Esophagus (tissue), 2 donors: ENCODE measurements around the gene CLASP1. TPM values are rescaled to one million over a fixed set of nuclear protein-coding genes. Genes with fewer than 3 reads are reported as not detected.
A peak's percentile ranks its signal among the peaks of the same experiment; 100 is the strongest.
"Not testable (repeated sequence)": the region's sequence is repeated elsewhere in the genome, so short reads cannot be mapped to it uniquely, and the experiment has no call there.

Source experiments
- H3K27ac ChIP-seq, 2 donors: one replicate each; pipeline ENCODE4 v1.5.1; 2013; ENCODE audit warnings: low read depth in 2 of 2, mild to moderate bottlenecking in 2 of 2, inconsistent platforms in 1 of 2, low read length in 1 of 2, moderate library complexity in 1 of 2
- H3K27me3 ChIP-seq, 2 donors: one replicate each; pipeline ENCODE4 v1.6.1; 2013; ENCODE audit warnings: low read length in 2 of 2, control low read depth in 1 of 2, mild to moderate bottlenecking in 1 of 2; ENCODE audit not compliant: insufficient read depth in 2 of 2, control insufficient read depth in 1 of 2
- H3K36me3 ChIP-seq, 2 donors: one replicate each; pipeline ENCODE4 v1.6.1; 2013; ENCODE audit warnings: low read length in 1 of 2; ENCODE audit not compliant: control insufficient read depth in 2 of 2, insufficient read depth in 2 of 2
- H3K4me1 ChIP-seq, 2 donors: one replicate each; pipeline ENCODE4 v1.6.1; 2013; ENCODE audit warnings: low read length in 1 of 2; ENCODE audit not compliant: control insufficient read depth in 2 of 2, insufficient read depth in 2 of 2
- H3K4me3 ChIP-seq, 2 donors: one replicate each; pipeline ENCODE4 v1.5.1; 2013; ENCODE audit warnings: low read length in 2 of 2, mild to moderate bottlenecking in 2 of 2, low read depth in 1 of 2, moderate library complexity in 1 of 2
- H3K9me3 ChIP-seq, 2 donors: one replicate each; pipeline ENCODE4 v1.6.1; 2013; ENCODE audit warnings: mild to moderate bottlenecking in 2 of 2, low read depth in 1 of 2, low read length in 1 of 2, moderate library complexity in 1 of 2; ENCODE audit not compliant: control insufficient read depth in 2 of 2, insufficient read depth in 1 of 2
- WGBS, 2 donors: extraction: QIAGEN DNeasy Blood & Tissue Kit; methylation state at CpG; one replicate each; pipeline ENCODE4 v1.1.7; 2013; 5-methylcytosine and 5-hydroxymethylcytosine counted together
- polyA plus RNA-seq, 2 donors: library from polyadenylated mRNA; stranded (reverse); fragments of 200-250 nt; gene quantifications; one replicate each; pipeline ENCODE4 v1.2.3, GENCODE V29; 2013
- donor health status: healthy with polysubstance abuse.
- donor health status: Bipolar disorder and iron deficiency.

Gene CLASP1
- 1 to 10 TPM; 9.1 to 9.8 TPM for polyA plus RNA-seq

GRCh38 chr2:121649149-121649595, at the start of gene CLASP1:
TSS of gene CLASP1 (minus strand) at chr2:121649462. CDS start at chr2:121605895, 43,567 bp downstream.
- Histone ChIP-seq H3K27ac (peak within 1 kb of the TSS; percentile 95 to 97), H3K36me3 (no peaks in the 10 kb centered on the region), H3K9me3 (no peaks in the 10 kb centered on the region), H3K4me1 (no peaks in the 10 kb centered on the region), H3K4me3 (peak within 1 kb of the TSS; percentile 81 to 87), H3K27me3 (no peaks in the 10 kb centered on the region)
- WGBS, 2 donors = 1% methylated on average over 31 to 36 of the region's 36 CpGs

GRCh38 chr2:121698318-121698930, 49.2 kb upstream of the CLASP1 start:
- Histone ChIP-seq H3K27ac (no peak overlapping the region), H3K4me1 (peaks cover 8 to 12% of the 10 kb centered on the region in 2 donors), H3K4me3 (no peak overlapping the region), H3K36me3 (no peaks in the 10 kb centered on the region), H3K9me3 (no peaks in the 10 kb centered on the region), H3K27me3 (no peaks in the 10 kb centered on the region)
- 84 to 89% methylated on average over 11 of the region's 11 CpGs for WGBS, 2 donors

- no peaks in the 10 kb centered on the region for H3K36me3 ChIP-seq
- no peaks in the 10 kb centered on the region for H3K9me3 ChIP-seq
- H3K27me3 ChIP-seq = no peaks in the 10 kb centered on the region
- no peak overlapping the region for H3K27ac ChIP-seq
- no peak overlapping the region for H3K4me3 ChIP-seq
- 37 to 38% methylated on average over 4 of the region's 4 CpGs for WGBS, 2 donors
- H3K4me1 ChIP-seq = peaks cover 8 to 12% of the 10 kb centered on the region in 2 donors
These were observed 47.9 kb upstream of the CLASP1 start for GRCh38 chr2:121697108-121697631.

- Histone ChIP-seq H3K36me3 (no peaks in the 10 kb centered on the region), H3K27ac (no peak overlapping the region), H3K4me1 (peaks cover 8 to 12% of the 10 kb centered on the region in 2 donors), H3K4me3 (no peak overlapping the region), H3K9me3 (no peaks in the 10 kb centered on the region), H3K27me3 (no peaks in the 10 kb centered on the region)
- WGBS, 2 donors = 89 to 93% methylated on average over 7 of the region's 7 CpGs
These were observed 47.2 kb upstream of the CLASP1 start for GRCh38 chr2:121696410-121696930.

GRCh38 chr2:121695171-121695451, 45.8 kb upstream of the CLASP1 start:
- Histone ChIP-seq H3K27ac (peak overlapping the region; percentile 49 to 62), H3K4me1 (peaks cover 7 to 10% of the 10 kb centered on the region in 2 donors), H3K36me3 (no peaks in the 10 kb centered on the region), H3K27me3 (no peaks in the 10 kb centered on the region), H3K4me3 (no peak overlapping the region), H3K9me3 (no peaks in the 10 kb centered on the region)
- 38 to 70% methylated on average over 2 of the region's 2 CpGs for WGBS, 2 donors

- no peaks in the 10 kb centered on the region for H3K9me3 ChIP-seq
- H3K27me3 ChIP-seq = no peaks in the 10 kb centered on the region
- no peaks in the 10 kb centered on the region for H3K36me3 ChIP-seq
- no peak overlapping the region for H3K4me3 ChIP-seq
- 49 to 63% methylated on average over 6 of the region's 6 CpGs for WGBS, 2 donors
- H3K4me1 ChIP-seq = peaks cover 2 to 7% of the 10 kb centered on the region in 2 donors
- H3K27ac ChIP-seq = peak overlapping the region; percentile 49 to 62
These were observed 45.3 kb upstream of the CLASP1 start for GRCh38 chr2:121694398-121695170.

- H3K27me3 ChIP-seq, H3K4me3 ChIP-seq, H3K36me3 ChIP-seq, H3K4me1 ChIP-seq, H3K9me3 ChIP-seq, H3K27ac ChIP-seq: not testable (repeated sequence)
- 95 to 100% methylated on average over 3 of the region's 3 CpGs for WGBS, 2 donors
These were observed 41.3 kb upstream of the CLASP1 start for GRCh38 chr2:121690572-121690971.

GRCh38 chr2:121690095-121690494, 40.8 kb upstream of the CLASP1 start:
- Histone ChIP-seq H3K4me1 (no peaks in the 10 kb centered on the region), H3K27ac (no peak overlapping the region), H3K36me3 (no peaks in the 10 kb centered on the region), H3K27me3 (no peaks in the 10 kb centered on the region), H3K9me3 (no peaks in the 10 kb centered on the region), H3K4me3 (no peak overlapping the region)
- 87 to 94% methylated on average over 6 of the region's 6 CpGs for WGBS, 2 donors

GRCh38 chr2:121689356-121689755, 40.1 kb upstream of the CLASP1 start:
- no peak overlapping the region for H3K27ac ChIP-seq
- WGBS, 2 donors = 50 to 53% methylated on average over 4 of the region's 4 CpGs
- H3K27me3 ChIP-seq = no peaks in the 10 kb centered on the region
- H3K9me3 ChIP-seq = no peaks in the 10 kb centered on the region
- H3K4me3 ChIP-seq = no peak overlapping the region
- H3K36me3 ChIP-seq = no peaks in the 10 kb centered on the region
- no peaks in the 10 kb centered on the region for H3K4me1 ChIP-seq
